NOMO-1 treated with DMSO at 0.1 percent for 48 hours (cell line): ENCODE measurements around the gene MGA.

Experiments
- DNase-seq: peaks from one replicate; lab custom pipeline; 2025; ENCODE audit not compliant: unreplicated experiment; lab: John Stamatoyannopoulos, UW

The MGA gene

GRCh38 chr15:41660235-41661077, at the start of gene MGA:
Gene MGA, plus strand, starts transcription at chr15:41660405.
- peak; percentile 71 for DNase-seq

GRCh38 chr15:41620536-41621199, 39.5 kb upstream of the MGA start:
- DNase-seq, result peak; percentile 6

- peak; percentile 91 for DNase-seq
These were observed 38.7 kb upstream of the MGA start for GRCh38 chr15:41621200-41622193.

GRCh38 chr15:41622901-41623300, 37.3 kb upstream of the MGA start:
- DNase-seq, result no peak

- no peak for DNase-seq
These were observed 33.0 kb upstream of the MGA start for GRCh38 chr15:41627203-41627602.

- no peak for DNase-seq
These were observed 30.7 kb upstream of the MGA start for GRCh38 chr15:41629463-41629862.

- DNase-seq, result no peak
These were observed 30.3 kb upstream of the MGA start for GRCh38 chr15:41629883-41630282.

- peak; percentile 73 for DNase-seq
These were observed 29.5 kb upstream of the MGA start for GRCh38 chr15:41630616-41631217.

GRCh38 chr15:41631880-41632470, 28.2 kb upstream of the MGA start:
- no peak for DNase-seq

- peak; percentile 17 for DNase-seq
These were observed 26.6 kb upstream of the MGA start for GRCh38 chr15:41633609-41634008.

- peak; percentile 46 for DNase-seq
These were observed 26.1 kb upstream of the MGA start for GRCh38 chr15:41634072-41634626.

GRCh38 chr15:41637086-41637485, 23.1 kb upstream of the MGA start:
- no peak for DNase-seq

- no peak for DNase-seq
These were observed 19.2 kb upstream of the MGA start for GRCh38 chr15:41640985-41641384.

- DNase-seq, result peak; percentile 80
These were observed 12.9 kb upstream of the MGA start for GRCh38 chr15:41647262-41647661.

GRCh38 chr15:41648097-41648496, 12.1 kb upstream of the MGA start:
- no peak for DNase-seq

GRCh38 chr15:41648770-41649169, 11.4 kb upstream of the MGA start:
- no peak for DNase-seq

- DNase-seq, result no peak
These were observed 9.4 kb upstream of the MGA start for GRCh38 chr15:41650806-41651205.

GRCh38 chr15:41651373-41651772, 8.8 kb upstream of the MGA start:
- DNase-seq, result no peak

GRCh38 chr15:41653760-41654159, 6.4 kb upstream of the MGA start:
- DNase-seq, result no peak

- DNase-seq, result no peak
These were observed 4.5 kb upstream of the MGA start for GRCh38 chr15:41655716-41656115.
